GM23248 (cell line): ENCODE measurements around the gene SPTLC3.

Experiments
- EZH2 ChIP-seq: fragments of 200-600 bp; sonication (generic); IDR thresholded peaks from 2 replicates; pipeline ENCODE4 v1.6.1; 2018; ENCODE audit warnings: antibody characterized with exemption, mild to moderate bottlenecking; ENCODE audit not compliant: insufficient read depth, poor library complexity, severe bottlenecking
- EZH2phosphoT487 ChIP-seq: fragments of 200-600 bp; sonication (generic); IDR thresholded peaks from 2 replicates; pipeline ENCODE4 v1.6.1; 2018; ENCODE audit warnings: antibody characterized with exemption, moderate library complexity, mild to moderate bottlenecking, low read depth; ENCODE audit not compliant: insufficient read depth

GRCh38 chr20:13002251-13002650, 6.5 kb upstream of the SPTLC3 start:
- TF ChIP-seq EZH2phosphoT487 (no peak), EZH2 (no peak)
